ENCODE data around the gene KCNMB4.
A peak's percentile ranks its signal among the peaks of the same experiment; 100 is the strongest.

Gene KCNMB4

GRCh38 chr12:70364695-70365397 lies 1.2 kb upstream of the KCNMB4 start:
- Histone ChIP-seq H3K27me3 (replicated peaks) (no peaks in the 10 kb centered on the region), H3K36me3 (replicated peaks) (no peaks in the 10 kb centered on the region), H3K27ac (no peak overlapping the region), H3K4me3 (ENCODE audit: low read depth, low read length) (peak overlapping the region; percentile 76)
- in situ Hi-C loops (cut with HindIII; ENCODE audit: low pct_ligation_motif_present, low sequenced_read_pairs), result no loop called here
- no peak for DNase-seq
- TF ChIP-seq CTCF (IDR thresholded peaks at IDR 0.05; ENCODE audit: low read depth, low read length, missing control alignments), result no peak

- no peaks in the 10 kb centered on the region for H3K27me3 ChIP-seq (replicated peaks)
- in situ Hi-C loops (cut with HindIII; ENCODE audit: low pct_ligation_motif_present, low sequenced_read_pairs), result no loop called here
- no peak for TF ChIP-seq CTCF (IDR thresholded peaks at IDR 0.05; ENCODE audit: low read depth, low read length, missing control alignments)
- no peak overlapping the region for H3K27ac ChIP-seq
- DNase-seq, result no peak
- H3K36me3 ChIP-seq (replicated peaks), result no peaks in the 10 kb centered on the region
- H3K4me3 ChIP-seq (ENCODE audit: low read depth, low read length), result peak overlapping the region; percentile 76
Measured at GRCh38 chr12:70365398-70365647, 767 bp upstream of the KCNMB4 start.

DNA sequence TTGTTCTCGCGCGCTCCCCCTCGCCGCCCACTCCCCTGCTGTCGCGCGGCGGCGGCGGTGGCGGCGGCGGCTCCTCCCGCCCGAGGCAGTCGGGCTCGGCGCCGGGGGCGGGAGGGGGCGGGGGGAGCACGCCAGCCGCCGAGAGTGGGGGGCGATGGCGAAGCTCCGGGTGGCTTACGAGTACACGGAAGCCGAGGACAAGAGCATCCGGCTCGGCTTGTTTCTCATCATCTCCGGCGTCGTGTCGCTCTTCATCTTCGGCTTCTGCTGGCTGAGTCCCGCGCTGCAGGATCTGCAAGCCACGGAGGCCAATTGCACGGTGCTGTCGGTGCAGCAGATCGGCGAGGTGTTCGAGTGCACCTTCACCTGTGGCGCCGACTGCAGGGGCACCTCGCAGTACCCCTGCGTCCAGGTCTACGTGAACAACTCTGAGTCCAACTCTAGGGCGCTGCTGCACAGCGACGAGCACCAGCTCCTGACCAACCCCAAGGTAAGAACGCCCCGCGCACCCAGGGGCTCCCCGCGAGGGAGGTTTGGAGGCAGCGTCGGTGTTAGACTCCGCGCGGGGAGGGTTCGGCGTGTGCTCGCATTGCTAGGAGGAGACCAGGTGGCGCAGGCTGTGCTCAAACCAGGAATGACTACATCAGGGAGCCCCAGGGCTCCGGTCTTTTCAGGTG lies 629 bp downstream of the KCNMB4 start:
- in situ Hi-C loops (cut with HindIII; ENCODE audit: low pct_ligation_motif_present, low sequenced_read_pairs), result no loop called here
- no peak overlapping the region for H3K27ac ChIP-seq
- peak overlapping the region; percentile 76 for H3K4me3 ChIP-seq (ENCODE audit: low read depth, low read length)
- no peaks in the 10 kb centered on the region for H3K36me3 ChIP-seq (replicated peaks)
- H3K27me3 ChIP-seq (replicated peaks), result no peaks in the 10 kb centered on the region
- TF ChIP-seq CTCF (IDR thresholded peaks at IDR 0.05; ENCODE audit: low read depth, low read length, missing control alignments), result no peak
- peak; percentile 20 for DNase-seq

DNA sequence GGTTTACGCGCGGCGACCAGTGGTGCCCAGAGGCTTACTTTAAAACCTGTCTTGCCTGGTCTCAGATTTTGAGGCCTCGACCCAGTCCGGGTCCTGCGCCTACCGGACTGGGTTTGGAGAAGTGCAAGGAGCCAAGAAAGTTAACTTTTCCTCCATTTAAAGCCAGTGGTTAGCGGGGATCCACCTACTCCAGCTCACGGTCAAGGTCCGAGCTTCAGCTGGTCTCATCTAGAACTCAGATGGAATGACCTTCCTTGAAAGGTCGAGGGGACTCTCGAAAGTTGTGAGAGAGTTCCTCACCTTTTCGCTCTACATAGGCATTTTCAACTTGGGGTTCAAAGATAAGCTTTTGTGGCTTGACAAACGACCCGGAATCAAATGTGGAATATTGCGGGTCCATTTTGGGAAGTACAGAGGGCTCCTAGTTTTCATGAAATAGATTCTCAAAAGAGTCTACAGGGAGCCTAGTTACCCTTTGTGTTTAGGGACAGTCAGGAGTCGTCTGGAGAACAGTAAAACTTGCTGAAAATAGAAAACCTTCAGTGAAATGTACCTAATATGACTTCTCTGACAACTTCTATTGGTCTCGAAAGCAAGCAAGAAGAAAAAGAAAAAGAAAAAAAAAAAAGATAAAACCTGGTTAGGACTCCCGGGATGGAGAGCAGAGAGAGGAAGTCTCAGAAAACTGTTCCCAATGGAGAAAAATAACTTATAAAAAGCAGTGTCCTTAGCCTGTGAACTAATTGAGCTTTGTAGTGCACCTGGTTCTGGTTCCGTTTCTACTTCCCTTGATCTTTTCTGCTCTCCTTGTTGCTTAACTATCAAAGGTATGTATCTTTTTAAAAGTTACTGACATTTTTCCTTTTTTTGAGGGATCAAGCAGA lies 1.4 kb downstream of the KCNMB4 start:
- in situ Hi-C loops (cut with HindIII; ENCODE audit: low pct_ligation_motif_present, low sequenced_read_pairs), result no loop called here

DNA sequence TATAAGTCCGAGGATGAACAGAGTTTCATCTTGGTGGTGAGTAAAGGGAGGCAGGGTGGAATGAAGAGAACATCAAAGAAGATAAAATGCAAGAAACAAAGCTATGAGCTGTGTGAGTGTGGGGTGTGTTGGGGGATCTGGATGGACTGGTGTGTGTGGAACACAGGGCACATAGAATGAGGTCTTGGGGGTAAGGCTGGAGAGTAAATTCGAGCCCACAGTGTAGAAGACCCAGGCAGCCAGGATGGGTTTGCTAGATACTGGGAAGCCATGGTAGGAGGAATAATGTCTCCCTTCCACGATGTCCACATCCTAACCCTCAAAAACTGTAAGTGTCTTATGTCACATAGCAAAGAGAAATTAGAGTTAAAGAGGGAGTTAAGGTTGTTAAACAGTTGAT lies 6.8 kb downstream of the KCNMB4 start:
- no peaks in the 10 kb centered on the region for H3K27me3 ChIP-seq (replicated peaks)
- DNase-seq, result no peak
- no peak overlapping the region for H3K4me3 ChIP-seq (ENCODE audit: low read depth, low read length)
- in situ Hi-C loops (cut with HindIII; ENCODE audit: low pct_ligation_motif_present, low sequenced_read_pairs), result no loop called here
- H3K36me3 ChIP-seq (replicated peaks), result no peaks in the 10 kb centered on the region
- TF ChIP-seq CTCF (IDR thresholded peaks at IDR 0.05; ENCODE audit: low read depth, low read length, missing control alignments), result no peak
- no peak overlapping the region for H3K27ac ChIP-seq

More for the DNA sequence above, 1.4 kb downstream of the KCNMB4 start:
- no peaks in the 10 kb centered on the region for H3K36me3 ChIP-seq (replicated peaks)
- H3K27ac ChIP-seq, result no peak overlapping the region
- no peaks in the 10 kb centered on the region for H3K27me3 ChIP-seq (replicated peaks)
- DNase-seq, result no peak
- H3K4me3 ChIP-seq (ENCODE audit: low read depth, low read length), result peak overlapping the region; percentile 76
- TF ChIP-seq CTCF (IDR thresholded peaks at IDR 0.05; ENCODE audit: low read depth, low read length, missing control alignments), result no peak
